Activated CD4-positive, alpha-beta T cell treated with anti-CD3 and anti-CD28 coated beads, Interleukin-2, amount 10 ng/mL, durations not matched to agents 24 days and 14 days (primary cell): ENCODE results near the gene POFUT2. TPM values are rescaled to one million over a fixed set of nuclear protein-coding genes. Genes with fewer than 3 reads are reported as not detected.
"Not testable (repeated sequence)": the region's sequence is repeated elsewhere in the genome, so short reads cannot be mapped to it uniquely, and the experiment has no call there.

ENCODE experiments used
- DNase-seq: peaks from one replicate; pipeline ENCODE4 v3.0.0; 2022
- H3K27ac Mint-ChIP-seq: one replicate; pipeline ENCODE4 v1.8.0; 2022; ENCODE audit warnings: mild to moderate bottlenecking, mixed read lengths
- H3K27me3 Mint-ChIP-seq: one replicate; pipeline ENCODE4 v1.8.0; 2022; ENCODE audit warnings: mixed read lengths
- H3K36me3 Mint-ChIP-seq: one replicate; pipeline ENCODE4 v1.8.0; 2022; ENCODE audit warnings: low read depth, mild to moderate bottlenecking, mixed read lengths
- H3K4me1 Mint-ChIP-seq: one replicate; pipeline ENCODE4 v1.8.0; 2021; ENCODE audit warnings: mixed read lengths
- H3K4me3 Mint-ChIP-seq: one replicate; pipeline ENCODE4 v1.8.0; 2022; ENCODE audit warnings: mild to moderate bottlenecking, moderate library complexity, mixed read lengths
- H3K9me3 Mint-ChIP-seq: one replicate; pipeline ENCODE4 v1.8.0; 2021; ENCODE audit warnings: mixed read lengths
- intact Hi-C: fragments of 100-400 bp; cut with micrococcal nuclease; formaldehyde crosslinking; loops from one replicate; pipeline ENCODE4 v1.15.1; 2023
- total RNA-seq: library from RNA; stranded (reverse); gene quantifications from 2 replicates; pipeline ENCODE4 v1.2.3, GENCODE V29; 2022

The POFUT2 gene
- total RNA-seq, 1 donor from 2014 or later = 17.9 TPM

DNA sequence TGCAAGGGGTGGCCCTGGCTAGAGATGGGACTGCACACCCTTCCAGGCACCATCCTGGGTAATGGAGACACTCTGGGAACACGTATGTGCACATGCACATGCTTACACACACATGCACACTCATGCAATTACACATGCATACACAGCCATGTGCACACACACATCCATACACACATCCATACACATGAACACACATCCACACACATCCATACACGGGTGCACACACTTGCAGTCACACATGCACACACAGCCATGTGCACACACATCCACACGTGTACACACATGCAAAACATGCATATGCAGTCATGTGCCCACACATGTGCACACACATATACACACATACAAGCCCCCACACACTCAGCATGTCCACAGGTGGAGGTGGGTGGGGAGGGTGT lies 22.3 kb upstream of the POFUT2 start:
- Mint-ChIP-seq H3K9me3 (no peaks in the 10 kb centered on the region), H3K27me3 (peaks cover 18% of the 10 kb centered on the region), H3K36me3 (no peaks in the 10 kb centered on the region), H3K27ac (no peak overlapping the region), H3K4me3 (no peak overlapping the region), H3K4me1 (peaks cover 8% of the 10 kb centered on the region)
- DNase-seq = no peak
- intact Hi-C loops = no loop called here

DNA sequence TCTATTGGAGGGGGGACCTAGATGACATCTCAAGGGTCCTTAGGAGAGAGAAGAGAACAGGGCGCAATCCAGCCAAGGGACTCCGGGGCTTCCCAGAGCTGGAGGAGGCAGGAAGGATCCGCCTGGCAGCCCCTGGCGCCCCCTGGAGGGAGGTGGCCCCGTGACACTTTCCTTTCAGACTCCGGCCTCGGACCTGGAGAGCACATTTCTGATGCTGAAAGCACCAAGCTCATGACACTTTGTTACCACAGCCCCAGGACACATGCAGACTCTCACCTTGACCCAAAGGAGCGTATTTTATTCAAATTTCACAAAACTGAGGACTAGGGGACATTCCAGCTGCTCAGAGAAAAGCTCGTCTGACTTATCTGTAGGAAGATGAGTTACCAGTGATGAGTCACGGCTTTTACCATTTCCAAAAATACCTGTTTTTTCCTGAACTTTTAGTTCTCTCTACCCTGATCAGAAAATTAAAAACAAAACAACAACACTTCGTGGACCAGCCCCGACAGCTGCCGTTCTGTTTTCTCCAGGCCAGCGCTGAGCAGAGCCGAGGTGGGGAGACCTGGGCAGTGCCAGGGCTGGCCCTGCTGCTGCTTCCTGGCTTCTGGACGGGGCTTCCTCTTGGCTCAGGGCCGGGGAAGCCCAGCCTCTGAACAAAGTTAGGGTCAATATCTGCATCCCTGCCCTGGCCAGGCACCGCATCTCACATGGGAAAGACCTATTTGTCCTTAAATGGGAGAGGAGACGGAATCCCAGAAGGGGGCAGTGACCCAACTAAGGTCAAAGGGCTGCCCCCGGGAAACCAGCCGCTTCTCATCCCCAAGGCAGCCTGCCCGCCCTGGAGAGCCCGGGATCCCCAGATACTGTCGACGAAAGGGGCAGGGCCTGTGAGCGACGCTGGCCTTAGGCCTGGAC lies 21.6 kb upstream of the POFUT2 start:
- H3K36me3 Mint-ChIP-seq = no peaks in the 10 kb centered on the region
- peak; percentile 83 for DNase-seq
- peaks cover 8% of the 10 kb centered on the region for H3K4me1 Mint-ChIP-seq
- no peaks in the 10 kb centered on the region for H3K9me3 Mint-ChIP-seq
- peak overlapping the region; percentile 29 for H3K4me3 Mint-ChIP-seq
- no peak overlapping the region for H3K27ac Mint-ChIP-seq
- intact Hi-C loops = no loop called here
- H3K27me3 Mint-ChIP-seq = peaks cover 11% of the 10 kb centered on the region

DNA sequence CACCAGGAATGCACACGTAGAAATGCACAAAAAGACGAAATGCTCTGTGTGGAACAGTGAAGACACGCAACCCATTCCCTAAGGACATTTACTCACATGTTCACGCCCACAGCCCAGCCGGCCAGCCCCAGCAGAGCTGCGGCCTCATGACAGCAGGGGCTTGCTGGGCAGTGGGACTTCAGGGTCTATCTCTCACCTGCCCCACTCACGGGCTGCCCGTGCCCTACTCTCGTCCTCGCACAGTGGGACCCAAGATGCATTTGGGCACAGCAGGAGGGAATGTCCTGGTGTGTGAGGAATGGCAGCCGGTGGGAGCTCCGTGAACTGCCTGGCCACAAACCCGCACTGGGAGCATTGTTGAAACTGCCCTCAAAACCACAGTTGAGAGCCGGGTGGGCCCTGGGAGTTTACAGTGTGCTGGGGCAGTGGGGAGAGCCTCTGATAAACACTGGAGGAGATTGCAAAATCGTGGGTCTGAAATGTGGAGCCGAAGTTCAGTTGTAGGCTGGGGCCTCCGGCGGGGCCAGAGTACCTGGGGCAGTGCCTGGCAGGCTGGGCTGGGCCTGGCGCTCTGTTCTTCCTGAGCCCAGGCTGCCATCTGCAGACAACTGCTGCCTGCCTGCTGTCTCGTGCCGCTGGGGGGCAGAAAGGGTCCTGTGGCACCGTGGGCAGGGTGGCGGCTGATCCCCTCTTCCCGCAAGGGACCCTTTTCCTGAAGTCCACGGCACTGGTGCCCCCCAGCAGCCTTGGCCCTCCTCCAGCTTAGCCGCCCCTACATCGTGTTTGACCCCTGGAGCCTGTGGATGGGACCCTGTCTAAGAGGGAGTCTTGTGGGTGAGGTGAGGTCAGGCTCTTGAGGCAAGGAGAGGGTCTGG lies 20.7 kb upstream of the POFUT2 start:
- H3K36me3 Mint-ChIP-seq = no peaks in the 10 kb centered on the region
- no peaks in the 10 kb centered on the region for H3K9me3 Mint-ChIP-seq
- peaks cover 3% of the 10 kb centered on the region for H3K27me3 Mint-ChIP-seq
- intact Hi-C loops = no loop called here
- peak overlapping the region; percentile 29 for H3K4me3 Mint-ChIP-seq
- DNase-seq = no peak
- H3K27ac Mint-ChIP-seq = no peak overlapping the region
- peaks cover 8% of the 10 kb centered on the region for H3K4me1 Mint-ChIP-seq

DNA sequence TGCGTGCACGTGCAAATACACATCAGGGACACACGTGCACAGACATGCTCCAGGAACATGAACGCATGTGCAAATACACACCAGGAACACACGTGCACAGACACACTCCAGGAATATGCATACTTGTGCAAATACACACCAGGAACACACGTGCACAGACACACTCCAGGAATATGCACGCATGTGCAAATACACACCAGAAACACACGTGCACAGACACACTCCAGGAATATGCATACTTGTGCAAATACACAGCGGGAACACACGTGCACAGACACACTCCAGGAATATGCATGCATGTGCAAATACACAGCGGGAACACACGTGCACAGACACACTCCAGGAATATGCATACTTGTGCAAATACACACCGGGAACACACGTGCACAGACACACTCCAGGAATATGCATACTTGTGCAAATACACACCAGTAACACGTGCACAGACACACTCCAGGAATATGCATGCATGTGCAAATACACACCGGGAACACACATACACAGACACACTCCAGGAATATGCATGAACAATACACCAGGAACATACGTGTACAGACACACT lies 20.0 kb upstream of the POFUT2 start:
- H3K9me3 Mint-ChIP-seq, H3K36me3 Mint-ChIP-seq, H3K27me3 Mint-ChIP-seq, DNase-seq, H3K4me1 Mint-ChIP-seq, intact Hi-C loops, H3K27ac Mint-ChIP-seq, H3K4me3 Mint-ChIP-seq: not testable (repeated sequence)

DNA sequence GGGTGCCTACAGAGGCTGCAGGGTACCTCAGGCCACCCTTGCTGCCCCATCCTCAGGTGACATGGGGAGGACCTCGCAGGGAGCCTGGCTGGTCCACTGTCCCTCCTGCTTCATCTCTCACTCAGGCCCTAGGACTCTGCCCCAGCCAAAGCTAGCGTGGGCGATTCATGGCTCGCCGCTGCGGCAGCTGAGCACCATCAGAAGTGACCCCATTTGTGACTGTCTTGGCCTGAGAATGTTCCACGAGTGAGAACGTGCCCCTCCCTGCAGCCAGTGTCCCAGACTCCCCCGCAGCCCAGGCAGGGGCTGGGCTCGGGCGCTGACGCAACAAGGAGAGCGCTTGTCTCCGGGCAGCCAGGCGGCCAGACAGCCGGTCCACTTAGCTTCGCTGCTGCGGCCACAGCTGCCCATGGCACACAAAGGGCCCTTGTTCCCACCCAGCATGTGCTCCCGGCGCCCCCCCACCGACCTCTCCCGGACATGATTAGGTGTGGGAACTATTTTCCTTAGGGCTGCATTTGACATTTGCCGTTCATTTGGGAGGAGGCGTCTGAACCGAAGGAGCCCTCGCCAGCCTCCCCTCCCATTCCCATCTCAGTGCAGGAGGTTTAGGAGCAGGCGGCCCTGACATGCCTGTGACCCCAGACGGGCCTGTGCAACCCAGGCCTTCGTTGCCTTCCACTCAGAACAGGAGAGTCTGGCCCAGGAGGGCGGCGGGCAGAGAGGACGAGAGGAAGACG lies 19.3 kb upstream of the POFUT2 start:
- no peak for DNase-seq
- H3K4me3 Mint-ChIP-seq = no peak overlapping the region
- intact Hi-C loops = no loop called here
- no peaks in the 10 kb centered on the region for H3K36me3 Mint-ChIP-seq
- H3K9me3 Mint-ChIP-seq = no peaks in the 10 kb centered on the region
- H3K27ac Mint-ChIP-seq = no peak overlapping the region
- no peaks in the 10 kb centered on the region for H3K27me3 Mint-ChIP-seq
- peaks cover 8% of the 10 kb centered on the region for H3K4me1 Mint-ChIP-seq

DNA sequence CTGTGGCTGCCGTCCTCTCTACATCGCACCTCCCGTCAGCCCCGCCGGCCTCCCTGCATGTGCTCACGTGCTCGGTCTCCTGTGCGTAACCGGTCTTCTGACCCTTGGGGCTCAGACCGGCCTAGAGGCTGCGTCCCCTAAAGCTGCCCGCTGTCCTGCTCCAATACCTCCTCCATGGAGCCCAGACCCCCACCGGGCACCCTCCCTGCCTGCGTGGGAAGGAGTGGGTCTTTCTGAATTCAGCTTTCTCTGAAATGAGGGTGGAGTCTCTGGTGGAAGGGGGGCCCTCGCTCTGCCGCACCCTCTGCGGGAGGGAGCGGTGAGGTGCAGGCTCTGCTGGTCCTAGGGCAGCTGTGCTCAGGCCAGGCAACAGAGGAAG lies 18.7 kb upstream of the POFUT2 start:
- no peaks in the 10 kb centered on the region for H3K36me3 Mint-ChIP-seq
- no peaks in the 10 kb centered on the region for H3K27me3 Mint-ChIP-seq
- intact Hi-C loops = no loop called here
- no peak for DNase-seq
- no peak overlapping the region for H3K27ac Mint-ChIP-seq
- H3K9me3 Mint-ChIP-seq = no peaks in the 10 kb centered on the region
- peaks cover 8% of the 10 kb centered on the region for H3K4me1 Mint-ChIP-seq
- no peak overlapping the region for H3K4me3 Mint-ChIP-seq

DNA sequence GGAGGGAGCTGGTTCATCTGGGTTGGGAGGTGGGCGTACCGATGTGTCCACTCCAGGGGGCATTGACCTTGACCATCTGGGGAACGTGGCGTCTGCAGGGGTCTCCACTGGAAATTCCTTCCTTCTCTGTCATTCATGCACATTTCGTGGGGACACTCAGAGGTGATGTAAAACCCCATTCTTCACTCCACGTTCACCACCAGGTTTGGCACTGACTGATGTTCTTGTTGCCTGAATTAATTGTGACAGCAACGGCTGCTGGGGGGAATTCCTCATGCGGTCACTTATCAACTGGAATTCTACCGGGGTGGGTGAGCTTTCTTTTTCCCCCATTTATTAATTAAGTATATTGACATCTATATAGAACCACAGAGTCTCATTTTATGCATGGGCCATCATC lies 18.1 kb upstream of the POFUT2 start:
- H3K4me3 Mint-ChIP-seq = no peak overlapping the region
- intact Hi-C loops = no loop called here
- no peaks in the 10 kb centered on the region for H3K36me3 Mint-ChIP-seq
- H3K27me3 Mint-ChIP-seq = no peaks in the 10 kb centered on the region
- H3K9me3 Mint-ChIP-seq = no peaks in the 10 kb centered on the region
- no peak overlapping the region for H3K27ac Mint-ChIP-seq
- peaks cover 8% of the 10 kb centered on the region for H3K4me1 Mint-ChIP-seq
- DNase-seq = no peak

DNA sequence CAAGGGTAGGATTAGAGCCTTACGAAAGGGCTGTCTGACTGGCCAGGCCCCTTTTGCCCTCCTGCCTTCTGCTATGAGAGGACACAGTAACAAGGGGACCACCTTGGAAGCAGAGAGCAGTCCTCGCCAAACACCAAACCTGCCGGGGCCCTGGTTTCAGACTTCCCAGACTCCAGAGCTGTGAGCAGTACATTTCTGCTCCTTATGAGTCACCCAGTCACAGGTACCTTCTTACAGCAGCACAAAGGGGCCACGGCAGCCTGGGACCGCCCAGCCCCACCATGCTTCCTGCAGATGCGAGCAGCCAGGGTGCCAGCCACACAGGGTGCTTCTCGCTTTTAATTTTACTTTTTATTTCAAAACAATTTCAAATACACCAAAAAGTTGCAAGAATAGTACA lies 17.2 kb upstream of the POFUT2 start:
- H3K4me1 Mint-ChIP-seq = peaks cover 8% of the 10 kb centered on the region
- H3K9me3 Mint-ChIP-seq = no peaks in the 10 kb centered on the region
- intact Hi-C loops = no loop called here
- no peak overlapping the region for H3K27ac Mint-ChIP-seq
- no peak overlapping the region for H3K4me3 Mint-ChIP-seq
- no peaks in the 10 kb centered on the region for H3K27me3 Mint-ChIP-seq
- DNase-seq = no peak
- no peaks in the 10 kb centered on the region for H3K36me3 Mint-ChIP-seq

DNA sequence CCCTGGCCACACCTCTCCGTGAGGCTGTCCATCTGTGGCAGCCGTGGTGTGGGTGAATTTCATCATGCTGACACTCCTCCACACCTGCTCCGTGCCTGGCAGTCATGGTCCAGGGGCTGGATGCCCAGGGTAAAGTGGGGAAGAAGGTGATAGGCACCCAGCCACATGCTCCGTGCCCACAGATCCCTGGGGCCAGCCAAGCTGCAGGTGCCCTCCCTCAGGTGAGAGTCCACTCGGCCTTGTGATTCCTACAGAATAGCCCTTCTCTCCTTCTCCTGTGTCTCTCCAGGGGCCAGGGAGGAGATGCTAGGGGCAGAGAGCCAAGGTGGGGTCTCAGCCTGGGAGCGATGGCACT lies 16.8 kb upstream of the POFUT2 start:
- Mint-ChIP-seq H3K27me3 (no peaks in the 10 kb centered on the region), H3K27ac (no peak overlapping the region), H3K36me3 (no peaks in the 10 kb centered on the region), H3K4me1 (peaks cover 6% of the 10 kb centered on the region), H3K9me3 (no peaks in the 10 kb centered on the region), H3K4me3 (no peak overlapping the region)
- intact Hi-C loops = no loop called here
- no peak for DNase-seq

DNA sequence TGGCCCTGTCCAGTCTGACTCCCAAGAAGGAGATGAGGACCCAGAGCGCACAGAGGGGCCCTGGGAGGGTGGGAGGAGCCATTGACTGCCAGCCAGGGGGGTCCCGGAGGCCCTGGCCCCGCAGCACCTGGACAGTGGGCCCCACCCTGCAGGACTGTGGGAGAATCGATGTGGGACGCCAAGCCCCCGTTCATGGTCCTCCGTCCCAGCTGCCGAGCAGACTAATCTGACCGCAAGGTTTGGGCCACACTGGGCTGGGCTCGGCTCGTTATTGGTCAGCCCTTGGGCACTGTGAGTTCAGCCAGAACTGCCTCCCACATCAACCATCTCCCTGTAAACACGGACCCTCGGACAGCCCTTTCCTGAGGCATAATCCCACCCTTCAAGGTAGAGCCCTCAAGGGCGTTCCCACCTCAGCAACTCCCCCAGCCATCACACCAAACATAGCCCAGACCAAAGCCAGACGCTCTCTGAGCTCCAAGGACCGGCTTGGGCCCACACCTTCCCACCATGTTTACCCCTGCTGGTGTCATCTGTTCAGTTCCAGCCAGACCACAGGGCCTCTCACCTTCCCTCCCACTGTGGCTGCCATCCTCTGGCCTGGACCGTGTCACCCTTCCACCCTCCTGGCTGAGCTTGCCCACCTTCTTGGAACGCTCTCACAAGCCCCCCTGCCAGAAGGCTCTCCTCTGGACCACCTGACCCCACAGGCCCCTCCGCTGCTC lies 16.2 kb upstream of the POFUT2 start:
- H3K27me3 Mint-ChIP-seq = no peaks in the 10 kb centered on the region
- H3K36me3 Mint-ChIP-seq = no peaks in the 10 kb centered on the region
- DNase-seq = no peak
- H3K9me3 Mint-ChIP-seq = no peaks in the 10 kb centered on the region
- H3K4me1 Mint-ChIP-seq = peaks cover 2% of the 10 kb centered on the region
- no peak overlapping the region for H3K4me3 Mint-ChIP-seq
- H3K27ac Mint-ChIP-seq = no peak overlapping the region
- intact Hi-C loops = no loop called here

DNA sequence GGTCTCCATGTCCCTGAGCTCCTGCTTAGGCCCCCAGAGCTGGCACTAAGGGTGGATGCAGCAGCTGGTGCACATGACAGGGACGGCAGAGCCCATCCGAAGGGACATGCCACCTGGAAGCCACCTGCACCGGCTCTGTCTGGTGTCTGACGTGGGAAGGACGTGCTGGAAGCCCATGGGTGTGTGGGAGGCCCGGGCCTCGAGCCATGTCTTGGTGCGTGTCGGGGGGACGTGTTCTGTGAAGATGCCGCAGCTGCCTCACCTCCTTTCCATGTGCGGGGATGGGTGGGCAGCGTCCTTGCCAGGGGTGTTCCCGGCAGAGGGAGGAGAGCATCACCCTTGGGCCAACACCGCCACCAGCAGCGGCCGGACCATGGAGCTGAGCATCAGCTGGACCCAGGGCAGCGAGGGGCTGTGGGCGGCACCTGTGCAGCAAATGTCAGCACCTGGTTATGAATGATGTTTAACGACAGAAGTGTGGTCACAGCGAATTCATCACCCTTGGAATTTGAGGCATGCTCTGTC lies 15.5 kb upstream of the POFUT2 start:
- Mint-ChIP-seq H3K4me3 (no peak overlapping the region), H3K27me3 (no peaks in the 10 kb centered on the region), H3K27ac (peak overlapping the region; percentile 41), H3K9me3 (no peaks in the 10 kb centered on the region), H3K4me1 (no peaks in the 10 kb centered on the region), H3K36me3 (no peaks in the 10 kb centered on the region)
- no peak for DNase-seq
- intact Hi-C loops = no loop called here

DNA sequence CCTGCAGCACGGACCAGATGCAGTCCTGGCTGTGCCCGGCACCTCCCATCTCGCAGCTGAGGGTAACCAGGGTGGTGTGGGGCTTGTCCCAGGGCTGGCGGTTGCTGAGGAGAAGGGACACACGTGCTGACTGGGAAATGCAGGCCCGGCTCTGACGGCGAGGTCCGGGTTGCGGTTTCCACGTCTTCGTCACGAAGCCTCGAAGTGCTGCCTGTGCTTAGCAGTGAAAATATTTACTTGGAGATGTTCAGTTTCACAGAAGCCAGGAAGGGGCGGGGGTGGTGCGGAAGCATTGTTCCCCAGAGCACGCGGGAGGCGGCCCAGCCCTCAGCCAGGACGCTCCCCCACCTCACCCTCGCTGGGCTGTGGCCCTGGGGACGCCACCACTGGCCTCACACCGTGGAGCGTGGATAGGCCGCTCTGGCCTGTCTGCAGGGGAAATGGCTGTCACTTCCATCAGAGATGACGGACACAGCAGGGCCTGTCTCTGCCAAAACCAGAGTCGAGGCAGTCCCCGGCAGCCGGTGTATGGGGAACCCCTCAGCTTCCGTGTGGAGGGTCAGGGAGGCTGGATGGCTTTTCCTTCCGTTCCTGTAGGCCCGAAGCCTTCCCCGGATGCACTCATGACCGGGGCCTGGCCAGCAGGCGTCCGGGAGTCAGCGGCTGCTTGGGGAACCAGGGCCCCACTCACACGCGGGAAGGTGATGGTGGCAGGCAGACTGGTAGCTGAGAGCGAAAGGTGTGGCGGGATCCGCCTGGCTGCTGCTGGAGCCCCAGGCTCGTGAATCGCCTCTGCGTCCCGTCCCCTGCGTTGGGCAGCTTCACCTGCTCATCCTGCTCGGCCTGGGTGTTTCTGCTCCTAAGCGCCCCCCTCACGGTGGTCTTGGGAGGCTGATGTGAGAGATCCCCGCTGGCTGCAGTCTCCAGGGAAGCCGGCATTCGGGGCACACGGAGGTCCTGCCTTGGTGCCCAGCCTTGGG lies 14.7 kb upstream of the POFUT2 start:
- Mint-ChIP-seq H3K27me3 (no peaks in the 10 kb centered on the region), H3K27ac (peak overlapping the region; percentile 81)
- intact Hi-C loops = no loop called here

More for the DNA sequence above, 14.7 kb upstream of the POFUT2 start:
- DNase-seq = peak; percentile 87
- H3K4me3 Mint-ChIP-seq = no peak overlapping the region
- H3K4me1 Mint-ChIP-seq = no peaks in the 10 kb centered on the region
- H3K36me3 Mint-ChIP-seq = no peaks in the 10 kb centered on the region
- no peaks in the 10 kb centered on the region for H3K9me3 Mint-ChIP-seq
